Mesenchymal stem cell (in vitro differentiated cells and primary cell): ENCODE data around the gene DUSP5.

Source experiments
- DNase-seq: peaks from one replicate; pipeline ENCODE4 v3.0.0-alpha.2; 2013
- H2AFZ ChIP-seq: one replicate; pipeline ENCODE4 v1.6.1; 2013; ENCODE audit warnings: low read depth, mild to moderate bottlenecking, control low read depth, inconsistent platforms, low read length, moderate library complexity
- H2AK5ac ChIP-seq: 2 replicates; pipeline ENCODE4 v1.6.1; 2013; ENCODE audit warnings: low read length, moderate library complexity, mild to moderate bottlenecking, inconsistent platforms; ENCODE audit not compliant: severe bottlenecking
- H2BK120ac ChIP-seq: one replicate; pipeline ENCODE4 v1.6.1; 2013; ENCODE audit warnings: low read depth, mild to moderate bottlenecking, inconsistent platforms, low read length, moderate library complexity
- H2BK12ac ChIP-seq, 2 experiments: one replicate each; pipeline ENCODE4 v1.6.1; 2013; ENCODE audit warnings: inconsistent platforms in 2 of 2, low read length in 2 of 2, mild to moderate bottlenecking in 2 of 2, moderate library complexity in 2 of 2, control low read depth in 1 of 2
- H2BK15ac ChIP-seq: one replicate; pipeline ENCODE4 v1.6.1; 2013; ENCODE audit warnings: mild to moderate bottlenecking, low read depth, inconsistent platforms; ENCODE audit not compliant: poor library complexity, severe bottlenecking
- H2BK5ac ChIP-seq: 2 replicates; pipeline ENCODE4 v1.6.1; 2013; ENCODE audit warnings: low read depth, mild to moderate bottlenecking, low read length, control low read depth, inconsistent platforms; ENCODE audit not compliant: poor library complexity, severe bottlenecking
- H3K14ac ChIP-seq, 2 experiments: one replicate each; pipeline ENCODE4 v1.6.1; 2013; ENCODE audit warnings: inconsistent platforms in 2 of 2, low read length in 2 of 2, control low read depth in 1 of 2, mild to moderate bottlenecking in 1 of 2, moderate library complexity in 1 of 2
- H3K18ac ChIP-seq, 2 experiments: one replicate each; pipeline ENCODE4 v1.6.1; 2013; ENCODE audit warnings: inconsistent platforms in 2 of 2, low read length in 2 of 2, control low read depth in 1 of 2, low read depth in 1 of 2, mild to moderate bottlenecking in 1 of 2
- H3K23ac ChIP-seq, 2 experiments: one replicate each; pipeline ENCODE4 v1.6.1; 2013; ENCODE audit warnings: inconsistent platforms in 2 of 2, low read length in 2 of 2, mild to moderate bottlenecking in 2 of 2, moderate library complexity in 2 of 2, control low read depth in 1 of 2
- H3K27ac ChIP-seq: 2 replicates; pipeline ENCODE4 v1.5.1; 2013; ENCODE audit warnings: mild to moderate bottlenecking, moderate library complexity, low read length, control low read depth, inconsistent platforms; ENCODE audit not compliant: poor library complexity, severe bottlenecking
- H3K27me3 ChIP-seq, 2 experiments: 2 replicates each; pipeline versions ENCODE4 v1.6.1 to v1.7.0; 2013; ENCODE audit warnings: low read length in 2 of 2, mild to moderate bottlenecking in 2 of 2, moderate library complexity in 2 of 2, control low read depth in 1 of 2, inconsistent platforms in 1 of 2; ENCODE audit not compliant: control insufficient read depth in 1 of 2, insufficient read depth in 1 of 2
- H3K36me3 ChIP-seq, 2 experiments: 2 replicates each; pipeline versions ENCODE4 v1.6.1 to v1.7.0; 2013; ENCODE audit warnings: low read length in 2 of 2, control low read depth in 1 of 2, inconsistent platforms in 1 of 2, low read depth in 1 of 2, mild to moderate bottlenecking in 1 of 2; ENCODE audit not compliant: insufficient read depth in 2 of 2, control insufficient read depth in 1 of 2
- H3K4ac ChIP-seq, 2 experiments: one replicate each; pipeline ENCODE4 v1.6.1; 2013; ENCODE audit warnings: inconsistent platforms in 2 of 2, low read length in 2 of 2, mild to moderate bottlenecking in 2 of 2, moderate library complexity in 2 of 2, control low read depth in 1 of 2, low read depth in 1 of 2
- H3K4me1 ChIP-seq: 2 replicates; pipeline ENCODE4 v1.6.1; 2013; ENCODE audit warnings: low read depth, low read length, control low read depth; ENCODE audit not compliant: control insufficient read depth, insufficient read depth
- H3K4me2 ChIP-seq: 2 replicates; pipeline ENCODE4 v1.6.1; 2013; ENCODE audit warnings: low read length, mild to moderate bottlenecking, inconsistent platforms; ENCODE audit not compliant: poor library complexity, severe bottlenecking
- H3K4me3 ChIP-seq, 2 experiments: 2 replicates each; pipeline versions ENCODE4 v1.5.1 to v1.7.0; 2013; ENCODE audit warnings: low read length in 2 of 2, mild to moderate bottlenecking in 2 of 2, control low read depth in 1 of 2, low read depth in 1 of 2; ENCODE audit not compliant: insufficient read depth in 1 of 2
- H3K79me1 ChIP-seq: replicated peaks from 2 replicates; pipeline ENCODE4 v1.6.1; 2013; ENCODE audit warnings: mild to moderate bottlenecking, control low read depth, low read length, inconsistent platforms; ENCODE audit not compliant: poor library complexity, severe bottlenecking
- H3K9ac ChIP-seq: 2 replicates; pipeline ENCODE4 v1.7.0; 2013; ENCODE audit warnings: mild to moderate bottlenecking, low read length, moderate library complexity
- H3K9me3 ChIP-seq: 2 replicates; pipeline ENCODE4 v1.7.0; 2013; ENCODE audit warnings: mild to moderate bottlenecking, low read length; ENCODE audit not compliant: control insufficient read depth
- H4K8ac ChIP-seq: one replicate; pipeline ENCODE4 v1.6.1; 2013; ENCODE audit warnings: inconsistent platforms, mild to moderate bottlenecking, low read length, moderate library complexity
- H4K91ac ChIP-seq: one replicate; pipeline ENCODE4 v1.6.1; 2013; ENCODE audit warnings: mild to moderate bottlenecking, low read length, inconsistent platforms
- WGBS: methylation state at CpG from one replicate; pipeline ENCODE4 v1.1.7; 2013; ENCODE audit warnings: mixed read lengths; 5-methylcytosine and 5-hydroxymethylcytosine counted together

DUSP5 gene

DNA sequence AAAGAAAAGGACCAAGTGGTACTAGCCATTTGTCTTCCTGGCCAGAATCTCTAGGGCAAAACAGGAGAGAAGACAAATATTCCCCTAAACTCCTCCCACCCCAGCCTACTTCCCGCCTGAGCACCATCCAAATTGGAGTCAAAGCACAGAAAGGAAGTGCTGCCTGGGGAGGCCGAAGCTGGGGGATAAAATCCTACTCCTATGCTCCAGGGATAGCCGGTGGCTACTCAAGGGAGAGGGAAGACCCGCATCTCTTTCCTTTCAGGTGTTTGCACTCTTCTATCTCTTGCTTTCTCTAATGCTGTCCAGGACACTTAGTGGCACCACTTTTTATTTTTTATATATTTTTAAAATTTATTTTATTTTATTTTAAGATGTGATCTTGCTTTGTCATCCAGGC lies 7.1 kb upstream of the DUSP5 start:
- Histone ChIP-seq H3K4ac (no peak overlapping the region), H2AK5ac (peak overlapping the region; percentile 49), H2BK5ac (no peak overlapping the region), H3K4me2 (no peak overlapping the region), H3K4me3 (no peak overlapping the region), H3K18ac (no peak overlapping the region), H3K79me1 (peaks cover 10% of the 10 kb centered on the region), H2AFZ (no peak overlapping the region), H3K36me3 (no peaks in the 10 kb centered on the region), H4K91ac (no peak overlapping the region), H2BK12ac (peak overlapping the region in 1 of 2 experiments; percentile 29), H2BK120ac (no peak overlapping the region), H3K14ac (no peak overlapping the region), H3K9me3 (no peaks in the 10 kb centered on the region), H2BK15ac (no peak overlapping the region), H3K27ac (no peak overlapping the region), H4K8ac (no peak overlapping the region), H3K4me1 (peaks cover 19% of the 10 kb centered on the region), H3K27me3 (no peaks in the 10 kb centered on the region), H3K9ac (no peak overlapping the region), H3K23ac (no peak overlapping the region)
- DNase-seq: no peak
- WGBS: 89% methylated on average over 3 of the region's 4 CpGs

DNA sequence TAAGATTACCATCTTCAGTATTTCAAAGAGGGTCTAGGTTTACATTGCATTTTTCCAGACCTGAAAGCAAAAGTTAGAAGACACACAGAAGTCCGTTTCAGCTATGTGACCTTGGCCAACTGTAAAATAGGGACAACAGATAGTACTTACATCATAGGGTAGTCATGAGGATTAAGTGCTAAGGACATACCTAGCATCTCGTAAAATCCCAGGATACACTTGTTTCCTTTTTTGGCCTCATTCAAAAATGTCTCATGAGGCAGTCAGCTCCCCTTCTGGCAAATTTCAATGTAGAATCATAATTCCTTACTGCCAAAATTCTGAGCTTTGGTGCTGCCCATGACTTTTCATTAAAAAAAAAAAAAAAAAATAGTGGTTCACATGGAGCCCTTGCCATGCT lies 6.4 kb upstream of the DUSP5 start:
- H3K79me1 ChIP-seq: peaks cover 10% of the 10 kb centered on the region
- no peak overlapping the region for H2AFZ ChIP-seq
- H3K4me2 ChIP-seq: no peak overlapping the region
- H4K91ac ChIP-seq: no peak overlapping the region
- H2AK5ac ChIP-seq: no peak overlapping the region
- H3K27me3 ChIP-seq: no peaks in the 10 kb centered on the region
- H3K36me3 ChIP-seq: no peaks in the 10 kb centered on the region
- no peak for DNase-seq
- H3K9me3 ChIP-seq: no peaks in the 10 kb centered on the region
- H3K23ac ChIP-seq: no peak overlapping the region
- peaks cover 24% of the 10 kb centered on the region for H3K4me1 ChIP-seq
- 72% methylated on average over 2 of the region's 2 CpGs for WGBS
- H2BK15ac ChIP-seq: no peak overlapping the region
- H2BK120ac ChIP-seq: no peak overlapping the region
- H3K27ac ChIP-seq: no peak overlapping the region
- H3K9ac ChIP-seq: peak overlapping the region; percentile 39
- no peak overlapping the region for H2BK12ac ChIP-seq
- no peak overlapping the region for H2BK5ac ChIP-seq
- H3K4ac ChIP-seq: no peak overlapping the region
- H3K18ac ChIP-seq: no peak overlapping the region
- no peak overlapping the region for H3K4me3 ChIP-seq
- no peak overlapping the region for H3K14ac ChIP-seq
- no peak overlapping the region for H4K8ac ChIP-seq

GRCh38 chr10:110492069-110492822 lies 5.5 kb upstream of the DUSP5 start:
- Histone ChIP-seq H4K91ac (no peak overlapping the region), H3K9ac (peak overlapping the region; percentile 39), H3K9me3 (no peaks in the 10 kb centered on the region), H3K79me1 (peaks cover 10% of the 10 kb centered on the region), H3K4ac (no peak overlapping the region), H3K27ac (no peak overlapping the region), H2BK15ac (no peak overlapping the region), H4K8ac (no peak overlapping the region), H3K18ac (no peak overlapping the region), H2AK5ac (no peak overlapping the region), H3K14ac (no peak overlapping the region), H2AFZ (no peak overlapping the region), H3K36me3 (no peaks in the 10 kb centered on the region), H3K23ac (no peak overlapping the region), H2BK120ac (no peak overlapping the region), H3K4me3 (no peak overlapping the region), H3K4me1 (peaks cover 26% of the 10 kb centered on the region), H2BK5ac (no peak overlapping the region), H3K4me2 (no peak overlapping the region), H2BK12ac (no peak overlapping the region), H3K27me3 (no peaks in the 10 kb centered on the region)
- WGBS: 100% methylated on average over 1 of the region's 5 CpGs
- DNase-seq: no peak

DNA sequence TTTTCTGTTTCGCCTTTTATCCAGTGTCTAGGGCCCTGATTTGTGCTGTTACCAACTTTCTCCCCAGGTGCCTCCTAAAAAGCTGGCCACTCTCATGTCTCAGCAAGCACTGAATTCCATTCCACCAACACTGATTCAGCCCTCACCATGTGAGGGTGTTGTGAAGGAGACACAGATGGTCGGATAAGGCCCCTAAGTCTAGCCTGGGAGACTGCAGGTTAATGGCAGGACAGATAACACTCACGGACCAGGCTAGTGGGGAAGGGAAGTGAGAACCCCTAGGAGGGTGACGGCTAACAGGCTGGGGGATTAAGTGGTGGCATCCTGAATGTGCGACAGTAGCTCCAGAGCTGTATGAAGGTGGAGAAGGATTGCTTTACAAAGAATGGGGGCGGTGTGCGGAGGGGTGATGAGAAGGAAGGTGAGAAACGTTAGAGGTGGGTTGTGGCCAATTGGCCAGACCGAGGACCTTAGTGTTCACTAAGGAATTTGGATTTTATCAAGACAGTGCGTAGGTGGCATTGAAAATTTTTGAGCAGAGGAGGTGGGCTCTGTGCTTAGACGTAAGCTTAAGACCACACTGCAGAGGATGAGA lies 3.8 kb upstream of the DUSP5 start:
- Histone ChIP-seq H2AFZ (no peak overlapping the region), H2AK5ac (peak overlapping the region; percentile 70), H3K18ac (no peak overlapping the region), H3K4ac (no peak overlapping the region), H3K27me3 (no peaks in the 10 kb centered on the region), H3K79me1 (peaks cover 10% of the 10 kb centered on the region), H3K4me3 (no peak overlapping the region), H3K9me3 (no peaks in the 10 kb centered on the region), H2BK120ac (no peak overlapping the region), H3K36me3 (peaks cover 0 to 2% of the 10 kb centered on the region in 2 experiments), H2BK15ac (no peak overlapping the region), H3K23ac (no peak overlapping the region), H3K27ac (no peak overlapping the region), H3K14ac (no peak overlapping the region), H4K91ac (no peak overlapping the region), H3K4me1 (peaks cover 21% of the 10 kb centered on the region), H2BK5ac (no peak overlapping the region), H2BK12ac (peak overlapping the region in 1 of 2 experiments; percentile 3), H3K4me2 (no peak overlapping the region), H3K9ac (no peak overlapping the region), H4K8ac (peak overlapping the region; percentile 31)
- 70% methylated on average over 11 of the region's 11 CpGs for WGBS
- no peak for DNase-seq
